ENCODE results near the gene MPPED2. TPM values are rescaled to one million over a fixed set of nuclear protein-coding genes. Genes with fewer than 3 reads are reported as not detected.

The MPPED2 gene
- total and polyA plus RNA-seq, 2 experiments from 2014 or later: 7.0 to 7.6 TPM

DNA sequence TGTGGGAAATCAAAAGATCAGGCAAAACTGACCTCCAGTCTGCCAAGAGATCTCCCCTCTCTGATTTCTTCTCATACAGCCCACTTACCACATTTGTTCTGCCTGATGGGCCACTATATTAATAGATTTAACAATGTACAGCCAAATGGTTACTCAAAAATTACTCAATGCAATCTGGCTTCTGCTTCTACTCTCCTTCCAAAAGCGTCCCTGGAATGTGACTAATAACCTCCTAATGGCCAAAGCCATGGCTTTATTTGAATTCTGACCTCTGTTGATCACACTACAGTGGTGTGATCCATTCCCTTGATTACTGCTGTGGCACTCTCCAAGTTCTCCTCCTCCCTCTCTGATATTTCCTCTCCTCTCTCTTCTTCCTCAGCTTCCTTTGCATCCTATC lies 86.2 kb downstream of the MPPED2 start:
- TF ChIP-seq, protein P1, sequence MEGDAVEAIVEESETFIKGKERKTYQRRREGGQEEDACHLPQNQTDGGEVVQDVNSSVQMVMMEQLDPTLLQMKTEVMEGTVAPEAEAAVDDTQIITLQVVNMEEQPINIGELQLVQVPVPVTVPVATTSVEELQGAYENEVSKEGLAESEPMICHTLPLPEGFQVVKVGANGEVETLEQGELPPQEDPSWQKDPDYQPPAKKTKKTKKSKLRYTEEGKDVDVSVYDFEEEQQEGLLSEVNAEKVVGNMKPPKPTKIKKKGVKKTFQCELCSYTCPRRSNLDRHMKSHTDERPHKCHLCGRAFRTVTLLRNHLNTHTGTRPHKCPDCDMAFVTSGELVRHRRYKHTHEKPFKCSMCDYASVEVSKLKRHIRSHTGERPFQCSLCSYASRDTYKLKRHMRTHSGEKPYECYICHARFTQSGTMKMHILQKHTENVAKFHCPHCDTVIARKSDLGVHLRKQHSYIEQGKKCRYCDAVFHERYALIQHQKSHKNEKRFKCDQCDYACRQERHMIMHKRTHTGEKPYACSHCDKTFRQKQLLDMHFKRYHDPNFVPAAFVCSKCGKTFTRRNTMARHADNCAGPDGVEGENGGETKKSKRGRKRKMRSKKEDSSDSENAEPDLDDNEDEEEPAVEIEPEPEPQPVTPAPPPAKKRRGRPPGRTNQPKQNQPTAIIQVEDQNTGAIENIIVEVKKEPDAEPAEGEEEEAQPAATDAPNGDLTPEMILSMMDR (IDR thresholded peaks at IDR 0.05; ENCODE audit: poor library complexity): no peak

DNA sequence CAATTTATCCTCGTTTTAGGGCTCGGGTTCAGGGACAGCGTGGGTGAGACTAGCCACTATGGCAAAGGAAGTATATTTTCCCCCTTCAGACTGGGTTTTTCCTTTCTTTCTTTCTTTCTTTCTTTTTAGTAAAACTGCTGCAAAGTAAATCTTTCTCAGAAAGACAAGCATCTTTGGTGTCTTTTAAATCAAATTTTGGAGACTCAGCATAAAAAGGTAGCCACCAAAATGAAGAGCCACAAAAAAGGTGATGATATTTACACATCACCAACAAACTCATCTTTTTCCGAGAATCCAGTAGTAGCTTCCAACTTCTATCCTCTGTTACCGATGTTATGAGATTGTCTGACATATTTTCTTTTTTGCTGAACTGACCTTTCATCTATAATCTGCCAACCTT lies 88.6 kb downstream of the MPPED2 start:
- Histone ChIP-seq H3K27ac (no peak overlapping the region), H2AFZ (no peak overlapping the region), H3K9me2 (replicated peaks; ENCODE audit: insufficient read depth) (no peaks in the 10 kb centered on the region), H3K4me1 (ENCODE audit: insufficient read depth) (no peaks in the 10 kb centered on the region), H3K4me2 (no peak overlapping the region), H4K20me1 (ENCODE audit: insufficient read depth, poor library complexity, severe bottlenecking) (no peaks in the 10 kb centered on the region), H3K36me3 (replicated peaks; ENCODE audit: insufficient read depth, low read depth) (no peaks in the 10 kb centered on the region), H3K27me3 (no peaks in the 10 kb centered on the region), H3K79me2 (no peaks in the 10 kb centered on the region), H3K9me3 (ENCODE audit: low read depth) (no peaks in the 10 kb centered on the region), H3K4me3 (no peak overlapping the region)
- TF ChIP-seq EZH2phosphoT487 (IDR thresholded peaks at IDR 0.05; ENCODE audit: low read depth, severe bottlenecking, unreplicated experiment) (no peak), EZH2 (IDR thresholded peaks at IDR 0.05; ENCODE audit: borderline replicate concordance) (no peak)
- TF ChIP-seq, protein P1 (IDR thresholded peaks at IDR 0.05; ENCODE audit: poor library complexity): no peak
- no peak for DNase-seq (ENCODE audit: low spot score)
- WGBS (ENCODE audit: low lambda C conversion rate, missing lambda C conversion rate): 92% methylated on average over 5 of the region's 5 CpGs

More for the DNA sequence above, 86.2 kb downstream of the MPPED2 start:
- DNase-seq (ENCODE audit: low spot score): no peak
- Histone ChIP-seq H3K4me1 (ENCODE audit: insufficient read depth) (no peaks in the 10 kb centered on the region), H2AFZ (no peak overlapping the region), H3K4me3 (no peak overlapping the region), H3K27me3 (no peaks in the 10 kb centered on the region), H3K36me3 (replicated peaks; ENCODE audit: insufficient read depth, low read depth) (no peaks in the 10 kb centered on the region), H3K4me2 (no peak overlapping the region), H3K27ac (no peak overlapping the region), H3K79me2 (no peaks in the 10 kb centered on the region), H3K9me3 (ENCODE audit: low read depth) (no peaks in the 10 kb centered on the region), H3K9me2 (replicated peaks; ENCODE audit: insufficient read depth) (no peaks in the 10 kb centered on the region), H4K20me1 (ENCODE audit: insufficient read depth, poor library complexity, severe bottlenecking) (no peaks in the 10 kb centered on the region)
- 76% methylated on average over 1 of the region's 1 CpG for WGBS (ENCODE audit: low lambda C conversion rate, missing lambda C conversion rate)

DNA sequence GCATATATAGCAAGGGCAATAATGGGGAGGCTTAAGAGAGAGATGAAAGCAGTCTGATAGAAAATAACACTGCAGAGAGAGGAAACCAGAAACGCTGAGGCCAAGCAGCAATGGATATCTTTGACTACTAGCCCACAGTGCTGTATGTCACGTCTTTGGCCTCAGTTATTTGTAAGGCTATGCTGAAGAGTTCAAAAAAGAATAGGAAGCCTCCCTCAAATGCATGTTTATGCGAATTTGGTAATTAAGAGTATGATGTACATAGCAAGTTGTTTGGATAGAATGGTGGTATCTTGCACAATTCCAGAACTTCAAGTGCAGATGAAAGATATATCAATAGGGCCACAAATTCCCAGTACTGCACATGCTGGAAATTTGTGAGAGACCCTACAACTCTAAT lies 89.2 kb downstream of the MPPED2 start:
- no peaks in the 10 kb centered on the region for H3K36me3 ChIP-seq (replicated peaks; ENCODE audit: insufficient read depth, low read depth)
- H4K20me1 ChIP-seq (ENCODE audit: insufficient read depth, poor library complexity, severe bottlenecking): no peaks in the 10 kb centered on the region
- H3K4me1 ChIP-seq (ENCODE audit: insufficient read depth): no peaks in the 10 kb centered on the region
- no peak overlapping the region for H3K4me3 ChIP-seq
- H3K9me3 ChIP-seq (ENCODE audit: low read depth): no peaks in the 10 kb centered on the region
- TF ChIP-seq EZH2 (IDR thresholded peaks at IDR 0.05; ENCODE audit: borderline replicate concordance) (no peak), EZH2phosphoT487 (IDR thresholded peaks at IDR 0.05; ENCODE audit: low read depth, severe bottlenecking, unreplicated experiment) (no peak)
- TF ChIP-seq, protein P1 (IDR thresholded peaks at IDR 0.05; ENCODE audit: poor library complexity): no peak
- H3K79me2 ChIP-seq: no peaks in the 10 kb centered on the region
- no peaks in the 10 kb centered on the region for H3K9me2 ChIP-seq (replicated peaks; ENCODE audit: insufficient read depth)
- no peak for DNase-seq (ENCODE audit: low spot score)
- H2AFZ ChIP-seq: no peak overlapping the region
- H3K27me3 ChIP-seq: no peaks in the 10 kb centered on the region
- H3K27ac ChIP-seq: no peak overlapping the region
- no peak overlapping the region for H3K4me2 ChIP-seq
- 90% methylated on average over 3 of the region's 3 CpGs for WGBS (ENCODE audit: low lambda C conversion rate, missing lambda C conversion rate)

DNA sequence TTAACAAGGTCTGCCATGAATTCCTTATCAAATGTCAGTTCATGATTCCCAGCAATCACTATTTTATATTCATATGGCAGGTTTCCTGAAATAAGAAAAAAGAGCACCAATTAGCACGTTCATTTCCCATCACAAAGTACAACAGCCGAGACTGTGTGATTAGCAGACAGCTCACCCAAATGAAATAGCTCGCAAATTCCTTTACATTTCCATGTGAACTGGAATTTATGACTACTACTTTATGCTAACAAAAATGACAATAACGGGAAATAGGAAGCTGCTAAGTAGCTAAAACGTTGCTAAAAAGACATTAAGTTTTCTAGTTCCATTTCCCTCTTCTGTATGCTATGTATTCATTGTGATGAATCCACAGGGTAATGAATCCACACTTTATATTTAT lies 90.7 kb downstream of the MPPED2 start:
- WGBS (ENCODE audit: low lambda C conversion rate, missing lambda C conversion rate): 51% methylated on average over 5 of the region's 5 CpGs
- Histone ChIP-seq H3K36me3 (replicated peaks; ENCODE audit: insufficient read depth, low read depth) (no peaks in the 10 kb centered on the region), H3K27ac (no peak overlapping the region), H4K20me1 (ENCODE audit: insufficient read depth, poor library complexity, severe bottlenecking) (no peaks in the 10 kb centered on the region), H3K4me2 (peak overlapping the region; percentile 9), H3K4me3 (no peak overlapping the region), H3K79me2 (no peaks in the 10 kb centered on the region), H2AFZ (no peak overlapping the region), H3K9me2 (replicated peaks; ENCODE audit: insufficient read depth) (no peaks in the 10 kb centered on the region), H3K9me3 (ENCODE audit: low read depth) (no peaks in the 10 kb centered on the region), H3K4me1 (ENCODE audit: insufficient read depth) (no peaks in the 10 kb centered on the region), H3K27me3 (no peaks in the 10 kb centered on the region)
- TF ChIP-seq EZH2 (IDR thresholded peaks at IDR 0.05; ENCODE audit: borderline replicate concordance) (no peak), EZH2phosphoT487 (IDR thresholded peaks at IDR 0.05; ENCODE audit: low read depth, severe bottlenecking, unreplicated experiment) (no peak)
- TF ChIP-seq, protein P1 (IDR thresholded peaks at IDR 0.05; ENCODE audit: poor library complexity): no peak
- no peak for DNase-seq (ENCODE audit: low spot score)

Data from hepatocyte (in vitro differentiated cells).